Retinal pigment epithelial cell (primary cell): ENCODE results near the gene ANGPTL8.

Experiments
- DNase-seq: peaks from one replicate; pipeline ENCODE4 v3.0.0-alpha.2; 2010; ENCODE audit warnings: low read depth
- H3K4me3 ChIP-seq: 2 replicates; pipeline ENCODE4 v1.5.1; 2011; ENCODE audit warnings: mild to moderate bottlenecking, low read length, control low read depth, moderate library complexity
- TF ChIP-seq, protein P1 (sequence below): conservative IDR thresholded peaks from 2 replicates; pipeline ENCODE4 v1.5.1; 2011; ENCODE audit warnings: low read depth, low read length, control low read depth, inconsistent platforms

Gene ANGPTL8

DNA sequence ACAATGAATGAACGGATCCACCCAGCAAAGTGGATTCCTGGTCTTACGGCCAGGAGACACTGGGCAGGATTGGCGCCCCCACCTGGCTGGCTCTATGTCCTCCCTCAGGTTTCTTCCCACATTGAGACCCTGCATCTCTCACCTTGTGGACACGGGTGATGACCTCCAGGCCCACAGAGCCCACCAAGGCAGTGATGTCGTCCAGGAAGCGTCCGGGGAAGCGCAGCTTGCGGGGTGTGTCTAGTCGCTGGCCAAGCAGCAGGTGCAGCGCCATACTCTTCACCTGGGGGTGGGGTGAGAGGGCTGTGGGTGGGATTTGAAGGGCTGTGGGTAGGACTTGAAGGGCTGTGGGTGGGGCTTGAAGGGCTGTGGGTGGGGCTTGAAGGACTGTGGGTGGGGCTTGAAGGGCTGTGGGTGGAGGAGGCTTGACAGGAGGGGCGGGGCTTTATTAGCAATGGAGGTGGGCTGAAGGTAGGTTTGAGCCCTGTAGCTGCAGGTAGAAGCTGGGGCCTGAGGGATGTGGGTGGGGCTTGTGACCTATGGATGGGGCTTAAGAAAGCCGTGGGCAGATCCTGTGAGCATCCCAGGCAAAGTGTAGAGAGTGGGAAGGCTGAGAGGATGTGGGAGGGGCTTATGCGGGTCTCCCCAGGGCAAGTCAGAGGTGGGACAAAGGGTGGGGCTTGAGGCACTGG, 12.1 kb upstream of the ANGPTL8 start:
- no peak overlapping the region for H3K4me3 ChIP-seq
- TF ChIP-seq, protein P1, sequence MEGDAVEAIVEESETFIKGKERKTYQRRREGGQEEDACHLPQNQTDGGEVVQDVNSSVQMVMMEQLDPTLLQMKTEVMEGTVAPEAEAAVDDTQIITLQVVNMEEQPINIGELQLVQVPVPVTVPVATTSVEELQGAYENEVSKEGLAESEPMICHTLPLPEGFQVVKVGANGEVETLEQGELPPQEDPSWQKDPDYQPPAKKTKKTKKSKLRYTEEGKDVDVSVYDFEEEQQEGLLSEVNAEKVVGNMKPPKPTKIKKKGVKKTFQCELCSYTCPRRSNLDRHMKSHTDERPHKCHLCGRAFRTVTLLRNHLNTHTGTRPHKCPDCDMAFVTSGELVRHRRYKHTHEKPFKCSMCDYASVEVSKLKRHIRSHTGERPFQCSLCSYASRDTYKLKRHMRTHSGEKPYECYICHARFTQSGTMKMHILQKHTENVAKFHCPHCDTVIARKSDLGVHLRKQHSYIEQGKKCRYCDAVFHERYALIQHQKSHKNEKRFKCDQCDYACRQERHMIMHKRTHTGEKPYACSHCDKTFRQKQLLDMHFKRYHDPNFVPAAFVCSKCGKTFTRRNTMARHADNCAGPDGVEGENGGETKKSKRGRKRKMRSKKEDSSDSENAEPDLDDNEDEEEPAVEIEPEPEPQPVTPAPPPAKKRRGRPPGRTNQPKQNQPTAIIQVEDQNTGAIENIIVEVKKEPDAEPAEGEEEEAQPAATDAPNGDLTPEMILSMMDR: peak; percentile 21
- DNase-seq: no peak

DNA sequence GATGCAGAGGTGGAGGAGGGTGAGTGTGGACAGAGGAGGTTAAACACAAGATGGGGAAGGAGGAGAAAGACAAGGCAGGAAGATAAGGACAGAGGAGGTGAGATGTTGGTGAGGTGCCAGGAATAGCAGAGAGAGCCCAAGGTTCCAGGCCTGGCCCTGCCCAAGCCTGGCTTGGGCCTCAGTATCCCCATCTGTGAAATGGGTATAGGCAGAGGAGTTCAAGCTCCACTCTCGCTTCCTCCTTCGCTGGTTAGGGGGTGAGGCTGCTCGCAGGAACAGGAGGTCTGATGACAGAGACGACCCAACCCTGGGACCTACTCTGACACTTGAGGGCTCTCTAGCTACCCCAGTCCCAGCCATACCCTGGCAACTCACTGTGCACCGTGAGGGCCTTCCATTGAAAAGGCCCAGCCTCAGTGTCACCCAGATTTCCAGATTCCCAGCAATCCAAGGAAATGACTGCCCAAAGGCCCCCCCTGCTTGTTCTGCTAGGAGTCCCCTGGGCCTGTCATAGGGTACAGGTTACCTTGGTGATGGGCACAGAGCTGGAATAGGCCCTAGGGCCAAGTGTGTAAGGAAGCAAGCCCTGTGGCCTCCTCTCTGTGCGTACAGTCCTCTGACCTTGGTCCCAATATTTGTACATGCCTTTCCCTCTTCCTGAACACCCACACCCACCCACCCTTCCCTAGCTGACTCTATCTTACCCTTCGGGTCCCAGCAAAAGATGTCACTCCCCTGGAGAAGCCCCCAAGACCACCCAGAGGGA, 8.6 kb upstream of the ANGPTL8 start:
- no peak overlapping the region for H3K4me3 ChIP-seq
- no peak for DNase-seq
- TF ChIP-seq, protein P1: no peak

DNA sequence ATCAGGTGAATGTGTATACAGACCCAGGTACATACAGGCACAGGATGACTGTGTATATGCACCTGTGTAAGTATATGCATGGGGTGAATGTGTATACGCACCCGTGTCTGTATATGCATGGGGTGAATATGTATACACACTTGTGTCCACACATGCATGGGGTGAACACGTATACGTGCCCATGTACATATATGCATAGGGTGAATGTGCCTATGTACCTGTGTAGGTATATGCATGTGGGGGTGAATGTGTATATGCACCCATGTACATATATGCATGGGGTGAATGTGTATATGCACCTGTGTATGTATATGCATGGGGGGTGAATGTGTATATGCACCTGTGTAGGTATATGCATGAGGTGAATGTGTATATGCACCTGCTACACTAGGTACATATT, 6.9 kb upstream of the ANGPTL8 start:
- TF ChIP-seq, protein P1: no peak

DNA sequence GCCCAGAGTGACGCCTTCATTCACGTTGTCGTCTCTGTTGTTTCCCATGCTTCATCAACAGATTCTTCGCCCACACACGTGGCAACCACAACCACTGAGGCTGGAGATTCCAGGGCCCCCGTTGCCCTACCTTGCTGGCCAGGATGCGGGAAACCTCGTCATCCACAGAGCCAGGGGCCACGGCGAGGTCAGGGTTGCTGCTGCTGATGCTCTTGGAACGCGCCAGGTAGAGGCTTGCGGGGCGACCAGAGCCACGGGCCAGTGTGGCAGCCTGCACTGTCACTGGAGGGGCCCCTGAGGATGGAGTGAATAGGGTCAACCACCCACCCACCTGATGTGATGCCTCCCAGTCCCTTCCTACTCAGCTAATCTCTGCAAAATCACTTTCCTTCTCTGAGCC, 6.3 kb upstream of the ANGPTL8 start:
- no peak overlapping the region for H3K4me3 ChIP-seq
- TF ChIP-seq, protein P1: no peak
- DNase-seq: no peak

More for the DNA sequence above, 6.9 kb upstream of the ANGPTL8 start:
- DNase-seq: no peak
- no peak overlapping the region for H3K4me3 ChIP-seq

DNA sequence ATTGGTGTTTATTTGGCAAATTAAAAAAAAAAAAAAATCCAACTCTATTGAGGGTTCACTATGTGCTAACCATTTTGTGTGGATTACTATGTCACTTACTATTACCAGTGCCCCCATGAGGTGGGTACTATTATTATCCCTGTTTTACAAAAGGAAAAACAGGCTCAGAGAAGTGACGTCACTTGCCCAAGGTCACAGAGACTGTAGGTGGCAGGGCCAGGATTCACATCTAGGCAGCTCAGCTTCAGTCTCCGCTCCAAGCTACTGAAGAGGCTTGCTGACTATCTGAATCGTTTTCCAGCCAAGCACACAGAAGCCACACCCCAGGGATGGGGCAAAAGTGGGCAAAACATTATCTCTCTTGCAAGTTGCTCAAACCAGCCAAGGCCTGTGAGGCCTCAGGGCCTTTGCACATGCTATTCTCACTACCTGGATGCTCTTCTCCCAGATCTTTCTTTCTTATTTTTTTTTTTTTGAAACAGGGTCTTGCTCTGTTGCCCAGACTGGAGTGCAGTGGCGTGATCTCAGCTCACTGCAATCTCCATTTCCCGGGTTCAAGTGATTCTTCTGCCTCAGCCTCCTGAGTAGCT, 4.8 kb upstream of the ANGPTL8 start:
- TF ChIP-seq, protein P1: no peak
- no peak overlapping the region for H3K4me3 ChIP-seq
- no peak for DNase-seq

DNA sequence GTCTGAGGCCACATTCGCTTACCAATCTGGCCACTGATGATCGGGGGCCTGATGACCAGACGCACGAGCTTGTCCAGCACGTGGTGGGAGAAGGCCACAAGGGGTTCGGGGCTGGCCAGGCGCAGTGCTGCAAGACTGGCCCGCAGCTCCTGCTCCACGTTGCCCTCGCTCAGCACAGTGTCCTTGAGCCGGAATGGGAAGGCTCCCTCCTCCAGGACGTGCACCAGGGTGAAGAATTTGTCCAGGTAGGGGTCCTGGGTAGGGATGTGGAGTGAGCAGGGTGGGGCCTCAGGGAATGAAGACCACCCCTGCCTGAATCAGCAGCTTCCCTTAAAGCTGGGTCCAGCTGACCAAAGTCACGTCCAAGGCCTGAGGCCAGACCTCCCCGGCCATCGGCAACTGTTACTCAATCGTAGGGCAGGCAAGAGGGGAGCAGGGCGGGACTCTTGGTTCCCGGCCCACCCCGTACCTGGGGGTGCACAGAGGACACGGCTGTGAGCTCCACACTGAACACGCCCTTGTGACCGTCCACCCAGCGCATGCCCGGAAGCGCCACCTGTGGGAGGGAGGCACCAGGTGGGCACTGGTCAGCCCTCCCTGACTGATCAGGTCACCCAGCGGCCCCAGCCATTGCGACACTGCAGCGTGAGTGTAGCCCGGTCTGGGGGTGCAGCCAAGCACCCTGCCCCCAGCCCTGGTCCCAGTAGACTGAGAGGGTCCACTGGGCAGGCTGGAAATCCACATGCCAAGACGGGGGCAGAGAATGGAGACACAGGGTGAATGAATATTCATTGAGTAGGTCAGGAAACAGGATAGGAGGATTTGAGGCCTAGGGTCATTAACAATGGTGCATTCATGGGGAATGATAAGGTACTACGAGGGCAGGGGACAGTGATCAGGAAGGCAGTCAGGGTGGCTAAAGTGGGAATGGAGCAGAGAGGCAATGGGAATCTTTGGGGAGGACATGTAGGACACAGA, 2.8 kb upstream of the ANGPTL8 start:
- DNase-seq: no peak
- no peak overlapping the region for H3K4me3 ChIP-seq
- TF ChIP-seq, protein P1: no peak
